HepG2 (cell line): Measurements from ENCODE around the gene FAM24A. TPM values are rescaled to one million over a fixed set of nuclear protein-coding genes. Genes with fewer than 3 reads are reported as not detected.

Experiments used
- polyA plus RNA-seq, 8 experiments: library from polyadenylated mRNA; depleted of rRNA in 3 of 8; stranded (reverse) in 7 of 8; unstranded in 1 of 8; fragments of >200 nt; fragmentation: Illumina TruSeq in 4 of 8; extraction: Trizol in 4 of 8; gene quantifications; 2 replicates each; pipeline versions ENCODE4 v1.2.1 to v1.2.3, GENCODE V29; 2011 to 2016; ENCODE audit warnings: low read depth in 4 of 8, missing spikeins in 1 of 8, mixed read lengths in 1 of 8; ENCODE audit not compliant: insufficient read depth in 1 of 8
- total RNA-seq, 5 experiments: library from RNA; depleted of rRNA; stranded (reverse); fragments of >200 nt; fragmentation: Illumina TruSeq; extraction: Trizol; gene quantifications; 2 replicates each; pipeline ENCODE4 v1.2.3, GENCODE V29; 2016; ENCODE audit warnings: low read depth in 1 of 5

Gene FAM24A
- total and polyA plus RNA-seq, 2 of the 13 experiments (the other 11 are each of a cell fraction or from before 2014, with no cell fraction given) = not detected

Other genes starting within 250 kb of the FAM24A start
- gene C10orf120, start 210.8 kb upstream of the FAM24A start, total RNA-seq (2016; rRNA removed; fragmentation: Illumina TruSeq; extraction: Trizol) = not detected in 2 replicates
- gene C10orf120, start 210.8 kb upstream of the FAM24A start, polyA plus RNA-seq (2011; rRNA removed) = not detected in 2 replicates
- gene CUZD1, start 64.8 kb upstream of the FAM24A start, total RNA-seq (2016; rRNA removed; fragmentation: Illumina TruSeq; extraction: Trizol) = 0.29 and 0.34 TPM in 2 replicates
- 0.20 and 0.22 TPM in 2 replicates for gene CUZD1, start 64.8 kb upstream of the FAM24A start, polyA plus RNA-seq (2011; rRNA removed)
- gene FAM24B, start 31.0 kb upstream of the FAM24A start, total RNA-seq (2016; rRNA removed; fragmentation: Illumina TruSeq; extraction: Trizol) = 2.5 and 3.0 TPM in 2 replicates
- 1.9 and 2.0 TPM in 2 replicates for gene FAM24B, start 31.0 kb upstream of the FAM24A start, polyA plus RNA-seq (2011; rRNA removed)
- 11.8 and 13.4 TPM in 2 replicates for gene C10orf88, start 43.6 kb downstream of the FAM24A start, total RNA-seq (2016; rRNA removed; fragmentation: Illumina TruSeq; extraction: Trizol)
- gene C10orf88, start 43.6 kb downstream of the FAM24A start, polyA plus RNA-seq (2011; rRNA removed) = 4.2 and 4.6 TPM in 2 replicates
- gene PSTK, start 69.8 kb downstream of the FAM24A start, total RNA-seq (2016; rRNA removed; fragmentation: Illumina TruSeq; extraction: Trizol) = 9.3 and 9.8 TPM in 2 replicates
- gene PSTK, start 69.8 kb downstream of the FAM24A start, polyA plus RNA-seq (2011; rRNA removed) = 7.5 and 8.2 TPM in 2 replicates
- 3.7 and 4.1 TPM in 2 replicates for gene IKZF5, start 98.2 kb downstream of the FAM24A start, total RNA-seq (2016; rRNA removed; fragmentation: Illumina TruSeq; extraction: Trizol)
- 11.3 and 12.0 TPM in 2 replicates for gene IKZF5, start 98.2 kb downstream of the FAM24A start, polyA plus RNA-seq (2011; rRNA removed)
- gene ACADSB, start 98.4 kb downstream of the FAM24A start, total RNA-seq (2016; rRNA removed; fragmentation: Illumina TruSeq; extraction: Trizol) = 80.0 and 186 TPM in 2 replicates
- gene ACADSB, start 98.4 kb downstream of the FAM24A start, polyA plus RNA-seq (2011; rRNA removed) = 76.6 and 87.6 TPM in 2 replicates
- gene HMX3, start 225.4 kb downstream of the FAM24A start, total RNA-seq (2016; rRNA removed; fragmentation: Illumina TruSeq; extraction: Trizol) = not detected in 2 replicates
- gene HMX3, start 225.4 kb downstream of the FAM24A start, polyA plus RNA-seq (2011; rRNA removed) = not detected in 2 replicates
- gene HMX2, start 237.5 kb downstream of the FAM24A start, total RNA-seq (2016; rRNA removed; fragmentation: Illumina TruSeq; extraction: Trizol) = not detected in 2 replicates
- not detected in 2 replicates for gene HMX2, start 237.5 kb downstream of the FAM24A start, polyA plus RNA-seq (2011; rRNA removed)
- gene BUB3, start 243.8 kb downstream of the FAM24A start, total RNA-seq (2016; rRNA removed; fragmentation: Illumina TruSeq; extraction: Trizol) = 174 and 230 TPM in 2 replicates
- 184 and 188 TPM in 2 replicates for gene BUB3, start 243.8 kb downstream of the FAM24A start, polyA plus RNA-seq (2011; rRNA removed)